ENCODE results near the gene GSPT1.
"Not testable (repeated sequence)": the region's sequence is repeated elsewhere in the genome, so short reads cannot be mapped to it uniquely, and the experiment has no call there.

GSPT1 gene

DNA sequence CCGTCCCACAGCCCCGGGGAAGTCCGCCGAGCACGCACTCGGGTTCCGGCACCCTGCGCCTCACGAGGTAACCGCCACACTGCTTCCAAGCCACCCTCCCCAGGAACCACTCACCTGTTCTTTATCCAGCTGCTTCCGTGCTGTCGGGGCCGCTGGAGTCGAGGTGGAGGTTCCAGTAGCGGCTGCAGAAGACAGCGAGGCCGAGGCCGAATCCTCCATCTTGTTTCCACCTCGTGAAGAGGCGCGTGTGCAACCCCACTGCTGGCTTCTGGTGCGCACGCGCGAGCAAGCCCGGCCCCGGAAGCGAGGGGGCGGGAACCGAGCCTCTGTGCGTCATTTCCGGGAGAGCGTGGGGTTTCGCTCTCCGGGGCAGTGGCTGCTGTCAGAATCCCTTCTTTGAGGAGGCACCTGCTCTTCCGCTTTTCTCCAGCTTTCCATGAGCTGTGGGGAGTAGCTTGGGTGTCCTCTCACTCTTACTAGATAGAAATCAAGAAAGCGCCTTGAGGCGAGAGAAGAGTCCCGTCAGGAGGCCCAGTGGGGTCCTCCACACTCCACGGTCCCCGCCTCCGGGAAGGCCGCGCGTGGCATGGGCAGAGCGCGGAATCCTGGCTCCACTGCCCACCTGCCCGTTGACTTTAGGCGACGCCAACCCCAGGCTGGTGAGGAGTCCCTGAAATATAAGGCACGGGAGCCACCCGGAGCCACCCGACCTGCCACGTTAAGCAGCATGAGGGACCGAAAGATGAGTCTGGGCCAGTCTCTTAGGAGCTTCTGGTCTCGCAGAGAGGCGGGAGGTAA, 64.3 kb downstream of the GSPT1 start, which contains the start of gene RSL1D1:
Gene RSL1D1, minus strand, starts transcription at position 249 of the 798 bp plus-strand sequence. Its CDS starts 30 bp downstream, at position 219.
- DNase-seq, result peak; percentile 89

DNA sequence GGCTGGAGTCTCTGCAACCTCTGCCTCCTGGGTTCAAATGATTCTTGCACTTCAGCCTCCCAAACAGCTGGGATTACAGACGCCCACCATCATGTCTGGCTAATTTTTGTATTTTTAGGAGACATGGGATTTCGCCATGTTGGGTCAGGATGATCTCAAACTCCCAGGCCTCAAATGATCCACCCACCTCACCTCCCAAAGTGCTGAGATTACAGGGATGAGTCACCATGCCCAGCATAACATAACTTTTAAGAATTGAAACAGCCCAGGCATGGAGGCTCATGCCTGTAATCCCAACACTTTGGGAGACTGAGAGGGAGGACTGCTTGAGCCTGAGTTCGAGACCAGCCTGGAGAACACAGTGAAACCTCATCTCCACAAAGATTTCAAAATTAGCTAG, 66.9 kb downstream of the GSPT1 start:
- no peak for DNase-seq

DNA sequence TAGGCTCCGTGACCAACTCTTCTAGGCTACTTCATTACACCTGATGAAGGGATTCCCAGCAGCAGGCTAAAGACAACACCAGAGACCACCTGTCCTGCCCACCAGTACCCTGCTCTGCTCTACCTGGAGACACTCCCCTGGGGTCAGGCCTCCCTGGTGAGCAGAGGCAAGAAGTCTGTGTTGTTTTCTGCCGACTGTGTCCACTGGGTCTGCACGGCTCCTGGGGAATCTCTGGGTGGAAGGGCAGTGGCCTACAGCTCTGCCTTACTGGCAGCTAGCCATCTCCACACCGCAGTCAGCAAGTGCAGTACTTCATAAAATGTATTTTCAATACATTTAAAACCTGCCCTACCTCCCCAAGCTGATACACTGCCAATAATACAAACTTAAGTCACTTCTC, 71.3 kb downstream of the GSPT1 start:
- DNase-seq, result no peak

DNA sequence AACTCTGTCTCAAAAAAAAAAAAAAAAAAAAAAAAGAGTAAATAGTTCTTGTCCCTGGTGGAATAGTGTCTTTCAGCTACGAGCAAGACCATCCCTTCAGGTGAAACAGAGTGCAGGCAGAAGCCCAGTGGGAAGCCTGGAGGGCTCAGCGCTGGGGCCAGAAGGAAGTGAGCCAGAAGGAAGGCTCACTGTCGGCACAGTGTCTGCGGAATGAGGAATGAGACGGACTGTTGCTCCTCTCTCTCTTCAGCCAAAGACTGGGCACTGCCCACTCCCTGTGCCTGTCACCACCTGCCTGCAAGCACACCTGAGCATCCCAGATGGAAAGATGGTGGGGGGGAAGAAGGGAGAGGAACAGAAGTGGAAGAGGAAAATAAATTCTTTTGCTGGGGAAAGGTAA, 71.9 kb downstream of the GSPT1 start:
- DNase-seq, result no peak

DNA sequence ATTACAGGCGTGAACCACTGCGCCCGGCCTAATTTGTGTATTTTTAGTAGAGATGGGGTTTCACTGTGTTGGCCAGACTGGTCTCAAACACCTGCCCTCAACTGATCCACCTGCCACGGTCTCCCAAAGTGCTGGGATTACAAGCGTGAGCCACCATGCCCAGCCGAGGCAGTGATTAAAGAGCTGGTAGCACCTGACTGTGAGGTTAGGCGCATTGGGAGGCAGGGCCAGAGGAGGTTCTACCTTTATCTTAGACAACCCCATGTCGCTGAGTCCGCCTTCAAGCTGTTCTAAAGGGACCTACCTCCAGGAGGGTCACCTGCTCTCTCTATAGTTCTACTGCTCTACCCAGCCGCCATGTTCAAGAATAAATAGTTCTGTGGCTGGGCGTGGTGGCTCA, 72.5 kb downstream of the GSPT1 start:
- no peak for DNase-seq

DNA sequence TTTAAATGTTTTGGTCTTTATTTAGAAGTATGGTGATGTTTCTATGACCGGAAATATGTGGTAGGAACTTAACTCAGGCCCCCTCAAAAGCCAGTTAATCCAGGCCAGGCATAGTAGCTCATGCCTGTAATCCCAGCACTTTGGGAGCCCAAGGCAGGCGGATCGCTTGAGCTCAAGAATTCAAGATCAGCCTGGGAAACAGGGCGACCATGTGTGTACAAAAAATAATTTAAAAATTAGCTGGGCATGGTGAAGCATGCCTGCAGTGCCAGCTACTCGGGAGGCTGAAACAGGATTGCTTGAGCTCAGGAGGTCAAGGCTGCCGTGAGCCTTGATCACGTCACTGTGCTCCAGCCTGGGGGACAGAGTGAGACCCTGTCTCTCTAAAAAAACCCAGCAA, 74.7 kb downstream of the GSPT1 start:
- DNase-seq, result no peak

DNA sequence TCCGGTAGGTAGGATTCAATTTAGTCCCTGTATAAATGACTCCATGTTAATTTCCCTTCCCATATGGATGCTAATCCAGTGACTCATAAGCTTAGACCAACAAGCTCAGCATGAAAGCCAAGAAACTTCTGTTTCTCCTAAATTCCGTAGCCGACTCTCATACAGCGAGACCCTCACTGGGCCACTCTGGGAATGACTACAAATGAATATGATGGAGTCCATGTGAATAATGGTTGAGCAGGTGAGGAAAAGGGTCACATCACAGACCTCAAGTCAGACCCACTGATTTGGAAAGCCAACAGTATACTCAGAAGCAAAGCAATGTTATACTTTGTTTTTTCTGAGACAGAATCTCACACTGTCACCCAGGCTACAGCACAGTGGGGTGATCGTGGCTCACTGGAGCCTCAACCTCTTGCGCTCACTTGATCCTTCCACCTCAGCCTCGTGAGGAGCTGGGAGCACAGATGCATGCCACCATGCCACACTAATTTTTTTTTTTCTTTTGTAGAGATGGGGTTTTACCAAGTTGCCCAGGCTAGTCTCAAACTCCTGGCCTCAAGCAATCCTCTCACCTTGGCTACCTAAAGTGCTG, 79.0 kb downstream of the GSPT1 start:
- no peak for DNase-seq

DNA sequence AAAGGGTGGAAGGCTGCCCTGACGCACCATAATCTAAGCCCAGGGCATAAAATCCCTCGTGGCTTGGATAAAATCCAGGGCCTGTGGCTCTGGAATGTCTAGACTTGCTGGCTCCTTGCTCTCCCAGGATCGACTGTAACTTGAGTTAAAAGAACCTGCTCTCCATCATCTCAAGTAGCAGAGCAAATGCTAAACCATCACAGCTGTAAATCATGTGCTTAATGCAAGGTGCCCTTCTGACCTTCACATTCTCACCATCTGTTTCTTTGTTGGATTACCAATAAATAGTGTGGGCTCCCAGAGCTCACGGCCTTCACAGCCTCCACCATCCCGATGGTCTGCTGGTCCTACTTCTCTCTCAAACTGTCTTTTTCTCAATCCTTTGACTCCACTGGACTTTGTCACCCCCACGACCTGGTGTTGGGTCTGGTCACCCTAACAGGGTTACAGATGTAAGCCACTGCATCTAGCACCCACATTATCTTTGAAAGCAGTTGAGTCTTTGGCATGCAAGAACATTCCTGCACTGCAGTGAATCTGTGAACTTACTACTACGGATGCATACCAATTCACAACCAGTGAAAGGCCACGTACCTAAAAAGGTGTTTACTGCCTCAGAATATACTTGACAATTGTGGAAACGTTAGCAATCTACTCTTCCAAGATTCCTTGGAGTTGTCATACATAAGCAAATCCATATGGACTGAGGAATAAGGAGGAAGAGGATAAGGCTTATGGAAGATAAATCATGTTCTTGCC, 79.7 kb downstream of the GSPT1 start:
- DNase-seq, result no peak

DNA sequence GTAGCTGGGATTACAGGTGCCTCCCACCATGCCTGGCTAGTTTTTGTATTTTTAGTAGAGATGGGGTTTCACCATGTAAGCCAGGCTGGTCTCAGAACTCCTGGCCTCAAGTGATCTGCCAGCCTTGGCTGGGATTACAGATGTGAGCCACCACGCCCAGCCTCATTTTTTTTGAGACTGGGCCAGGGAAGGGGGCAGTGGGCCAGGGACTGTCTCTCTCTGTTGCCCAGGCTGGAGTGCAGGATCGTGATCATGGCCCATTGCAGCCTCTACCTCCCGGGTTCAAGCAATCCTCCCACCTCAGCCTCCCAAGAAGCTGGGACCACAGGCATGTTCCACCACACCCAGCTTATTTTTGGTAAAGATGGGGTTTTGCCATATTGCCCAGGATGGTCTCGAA, 80.4 kb downstream of the GSPT1 start:
- no peak for DNase-seq

DNA sequence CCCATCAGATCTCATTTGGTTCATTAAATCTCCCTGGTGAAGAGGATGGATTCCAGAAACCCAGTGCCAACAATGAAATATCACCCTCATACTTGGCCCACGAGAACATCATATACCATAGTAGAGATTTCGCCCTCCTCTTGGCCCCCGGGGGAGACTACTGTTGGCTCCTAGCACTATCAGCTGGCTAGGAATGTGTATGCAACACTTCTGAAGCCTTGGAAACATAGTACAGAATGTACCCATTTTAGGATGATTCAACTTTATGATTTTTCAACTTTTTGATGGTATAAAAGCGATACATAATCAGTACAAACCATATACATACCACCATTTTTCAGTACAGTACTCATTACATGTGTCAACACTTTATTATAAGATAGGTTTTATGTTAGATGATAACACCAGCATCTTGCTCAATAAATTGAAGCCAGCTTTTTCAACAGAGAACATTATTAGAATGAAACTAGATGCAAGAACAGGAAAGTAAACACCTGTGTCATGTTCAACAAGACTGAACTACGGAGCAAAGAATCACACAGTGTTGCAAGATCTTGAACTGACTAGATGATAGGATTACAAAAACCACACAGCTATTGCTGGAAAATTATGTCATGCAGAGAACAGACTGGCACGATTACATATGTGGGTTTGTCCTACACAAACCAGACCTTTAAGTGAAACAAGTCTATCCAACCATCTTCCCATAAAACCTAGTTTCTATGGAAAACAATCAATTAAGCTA, 81.6 kb downstream of the GSPT1 start:
- no peak for DNase-seq

DNA sequence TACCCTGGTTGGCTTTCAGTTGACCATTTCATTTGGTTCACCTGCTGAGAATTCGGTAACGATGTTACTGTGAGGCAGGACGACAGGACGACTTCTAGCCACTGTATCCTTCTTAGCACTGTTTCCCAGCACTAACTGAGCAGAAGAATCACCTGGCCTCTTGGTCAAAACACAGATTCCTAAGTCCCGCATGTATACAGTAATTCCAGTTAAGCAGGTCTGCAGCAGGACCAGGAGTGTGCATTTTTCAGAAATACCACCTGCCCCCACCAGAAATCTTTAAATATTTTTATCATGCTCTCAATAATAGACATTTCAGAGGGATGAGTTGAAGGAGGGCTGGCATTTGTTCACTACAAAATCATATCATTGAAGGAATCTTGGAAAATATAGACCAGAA, 87.1 kb downstream of the GSPT1 start:
- DNase-seq, result no peak

DNA sequence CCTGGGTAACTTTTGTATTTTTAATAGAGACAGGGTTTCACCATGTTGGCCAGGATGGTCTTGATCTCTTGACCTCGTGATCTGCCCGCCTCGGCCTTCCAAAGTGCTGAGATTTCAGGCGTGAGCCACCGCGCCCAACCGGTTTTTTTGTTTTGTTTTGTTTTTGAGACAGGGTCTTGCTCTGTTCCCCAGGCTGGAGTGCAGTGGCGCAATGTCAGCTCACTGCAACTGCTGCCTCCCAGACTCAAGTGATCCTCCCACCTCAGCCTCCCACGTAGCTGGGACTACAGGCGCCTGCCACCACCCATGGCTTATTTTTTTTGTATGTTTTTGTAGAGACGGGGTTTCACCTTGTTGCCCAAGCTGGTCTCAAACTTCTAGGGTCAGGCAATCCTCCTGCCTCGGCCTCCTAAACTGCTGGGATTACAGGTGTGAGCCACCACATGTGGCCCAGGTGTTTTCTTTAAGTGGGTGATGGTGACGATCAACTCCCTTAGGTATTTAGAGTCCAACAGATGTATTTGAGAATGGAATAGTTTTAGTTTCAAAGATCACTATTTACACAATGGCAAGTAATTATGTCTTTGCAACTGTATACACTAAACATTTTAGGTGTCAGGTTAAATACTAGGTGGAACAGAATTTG, 90.1 kb downstream of the GSPT1 start:
- DNase-seq, result not testable (repeated sequence)

DNA sequence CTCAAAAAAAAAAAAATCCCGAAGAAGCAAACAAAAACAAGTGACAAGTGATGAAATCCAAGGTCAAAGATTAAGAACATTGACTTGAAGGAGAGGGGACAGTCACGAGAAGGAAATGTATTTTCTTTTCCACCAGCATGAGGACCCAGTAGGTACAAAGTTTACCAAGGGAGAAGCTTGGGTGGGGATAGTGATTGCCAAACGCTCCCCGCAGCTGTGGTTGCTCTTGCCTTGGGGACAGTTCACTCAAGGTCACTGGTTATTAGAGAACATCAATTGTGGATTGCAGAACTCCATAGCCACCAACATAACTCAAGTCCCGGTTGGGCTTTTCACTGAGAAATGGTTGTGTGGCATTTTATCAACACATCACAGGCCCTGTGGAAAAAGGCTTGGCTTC, 91.4 kb downstream of the GSPT1 start:
- DNase-seq, result no peak

DNA sequence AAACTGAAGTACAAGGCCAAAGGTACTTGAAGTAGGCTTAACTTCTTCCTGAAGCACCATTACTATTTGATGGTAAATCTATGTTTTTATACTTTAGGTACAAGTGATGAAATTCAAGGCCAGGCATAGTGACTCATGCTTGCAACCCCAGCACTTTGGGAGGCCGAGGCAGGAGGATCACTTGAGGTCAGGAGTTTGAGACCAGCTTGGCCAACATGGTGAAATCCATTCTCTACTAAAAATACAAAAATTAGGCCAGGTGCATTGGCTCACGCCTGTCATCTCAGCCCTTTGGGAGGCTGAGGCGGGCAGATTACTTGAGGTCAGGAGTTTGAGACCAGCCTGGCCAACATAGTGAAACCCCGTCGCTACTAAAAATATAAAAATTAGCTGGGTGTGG, 92.1 kb downstream of the GSPT1 start:
- DNase-seq, result not testable (repeated sequence)

DNA sequence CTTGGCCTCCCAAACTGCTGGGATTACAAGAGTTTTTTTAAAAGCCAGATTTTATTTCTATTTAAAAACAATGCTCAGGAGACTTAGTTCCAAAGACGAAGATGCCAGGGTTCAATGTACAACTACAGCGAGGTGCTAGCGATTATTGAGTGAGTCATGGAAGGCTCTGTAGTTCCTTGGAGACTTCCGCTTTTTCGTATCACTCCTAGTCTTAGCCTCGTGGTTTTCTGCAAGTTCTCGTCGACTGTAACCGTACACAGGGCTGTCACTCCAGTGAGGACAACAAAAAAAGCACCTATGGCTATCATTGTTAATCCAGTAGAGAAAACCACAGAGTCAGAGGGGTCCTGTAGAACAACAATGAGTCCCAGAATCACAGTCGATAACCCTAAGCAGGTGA, 96.0 kb downstream of the GSPT1 start:
- DNase-seq, result no peak

DNA sequence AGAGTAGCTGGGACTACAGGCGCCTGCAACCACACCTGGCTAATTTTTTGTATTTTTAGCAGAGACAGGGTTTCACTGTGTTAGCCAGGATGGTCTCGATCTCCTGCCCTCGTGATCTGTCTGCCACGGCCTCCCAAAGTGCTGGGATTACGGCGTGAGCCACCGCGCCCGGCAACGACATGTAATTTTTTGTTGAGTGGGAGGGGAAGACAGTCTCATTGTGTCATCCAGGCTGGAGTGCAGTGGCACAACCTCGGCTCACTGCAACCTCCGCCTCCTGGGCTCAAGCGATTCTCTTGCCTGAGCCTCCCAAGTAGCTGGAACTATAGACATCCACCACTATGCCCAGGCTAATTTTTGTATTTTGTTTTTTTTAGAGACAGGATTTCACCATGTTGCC, 96.8 kb downstream of the GSPT1 start:
- DNase-seq, result not testable (repeated sequence)
